Measurements from ENCODE around the gene PTMS. TPM values are rescaled to one million over a fixed set of nuclear protein-coding genes. Genes with fewer than 3 reads are reported as not detected.

The PTMS gene
- total and polyA plus RNA-seq, 2 of the 13 experiments (the other 11 are each of a cell fraction or from before 2014, with no cell fraction given) = 40.5 to 82.4 TPM

- TF ChIP-seq REST (IDR thresholded peaks at IDR 0.05; ENCODE audit: borderline replicate concordance in 1 of 2, low read depth in 1 of 2, low read length in 2 of 2) (peak in 1 of 2 experiments; percentile 32; a peak in 1 of 4 replicates), ZSCAN20 (CRISPR knock-in tag; IDR thresholded peaks at IDR 0.05; ENCODE audit: borderline replicate concordance) (no peak), SP5 (CRISPR knock-in tag; IDR thresholded peaks at IDR 0.05; ENCODE audit: borderline replicate concordance, low read depth) (no peak), PLSCR1 (CRISPR knock-in tag; IDR thresholded peaks at IDR 0.05; ENCODE audit: borderline replicate concordance) (no peak), THAP8 (CRISPR knock-in tag; IDR thresholded peaks at IDR 0.05; ENCODE audit: borderline replicate concordance) (no peak), SP4 (CRISPR knock-in tag; IDR thresholded peaks at IDR 0.05) (peak; percentile 59; the same call in 1 of the 2 replicates), YY1 (IDR thresholded peaks at IDR 0.05; ENCODE audit: insufficient read depth, insufficient replicate concordance, low read depth, low read length) (peak; percentile 32), KDM2A (CRISPR knock-in tag; IDR thresholded peaks at IDR 0.05; ENCODE audit: borderline replicate concordance, low read depth) (0 out of 2 replicates have a peak, but pooled peaks have one; percentile 40), ZNF331 (CRISPR knock-in tag; IDR thresholded peaks at IDR 0.05) (0 out of 2 replicates have a peak, but pooled peaks have one; percentile 33), ZBTB7B (CRISPR knock-in tag; IDR thresholded peaks at IDR 0.05) (peak; percentile 63), ZNF383 (CRISPR knock-in tag; IDR thresholded peaks at IDR 0.05; ENCODE audit: borderline replicate concordance) (no peak), ZNF674 (CRISPR knock-in tag; IDR thresholded peaks at IDR 0.05; ENCODE audit: low read depth) (no peak)
- TF ChIP-seq, protein P1, sequence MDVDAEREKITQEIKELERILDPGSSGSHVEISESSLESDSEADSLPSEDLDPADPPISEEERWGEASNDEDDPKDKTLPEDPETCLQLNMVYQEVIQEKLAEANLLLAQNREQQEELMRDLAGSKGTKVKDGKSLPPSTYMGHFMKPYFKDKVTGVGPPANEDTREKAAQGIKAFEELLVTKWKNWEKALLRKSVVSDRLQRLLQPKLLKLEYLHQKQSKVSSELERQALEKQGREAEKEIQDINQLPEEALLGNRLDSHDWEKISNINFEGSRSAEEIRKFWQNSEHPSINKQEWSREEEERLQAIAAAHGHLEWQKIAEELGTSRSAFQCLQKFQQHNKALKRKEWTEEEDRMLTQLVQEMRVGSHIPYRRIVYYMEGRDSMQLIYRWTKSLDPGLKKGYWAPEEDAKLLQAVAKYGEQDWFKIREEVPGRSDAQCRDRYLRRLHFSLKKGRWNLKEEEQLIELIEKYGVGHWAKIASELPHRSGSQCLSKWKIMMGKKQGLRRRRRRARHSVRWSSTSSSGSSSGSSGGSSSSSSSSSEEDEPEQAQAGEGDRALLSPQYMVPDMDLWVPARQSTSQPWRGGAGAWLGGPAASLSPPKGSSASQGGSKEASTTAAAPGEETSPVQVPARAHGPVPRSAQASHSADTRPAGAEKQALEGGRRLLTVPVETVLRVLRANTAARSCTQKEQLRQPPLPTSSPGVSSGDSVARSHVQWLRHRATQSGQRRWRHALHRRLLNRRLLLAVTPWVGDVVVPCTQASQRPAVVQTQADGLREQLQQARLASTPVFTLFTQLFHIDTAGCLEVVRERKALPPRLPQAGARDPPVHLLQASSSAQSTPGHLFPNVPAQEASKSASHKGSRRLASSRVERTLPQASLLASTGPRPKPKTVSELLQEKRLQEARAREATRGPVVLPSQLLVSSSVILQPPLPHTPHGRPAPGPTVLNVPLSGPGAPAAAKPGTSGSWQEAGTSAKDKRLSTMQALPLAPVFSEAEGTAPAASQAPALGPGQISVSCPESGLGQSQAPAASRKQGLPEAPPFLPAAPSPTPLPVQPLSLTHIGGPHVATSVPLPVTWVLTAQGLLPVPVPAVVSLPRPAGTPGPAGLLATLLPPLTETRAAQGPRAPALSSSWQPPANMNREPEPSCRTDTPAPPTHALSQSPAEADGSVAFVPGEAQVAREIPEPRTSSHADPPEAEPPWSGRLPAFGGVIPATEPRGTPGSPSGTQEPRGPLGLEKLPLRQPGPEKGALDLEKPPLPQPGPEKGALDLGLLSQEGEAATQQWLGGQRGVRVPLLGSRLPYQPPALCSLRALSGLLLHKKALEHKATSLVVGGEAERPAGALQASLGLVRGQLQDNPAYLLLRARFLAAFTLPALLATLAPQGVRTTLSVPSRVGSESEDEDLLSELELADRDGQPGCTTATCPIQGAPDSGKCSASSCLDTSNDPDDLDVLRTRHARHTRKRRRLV (CRISPR knock-in tag; IDR thresholded peaks at IDR 0.05) = no peak
These were observed at the start of gene PTMS (continued) for GRCh38 chr12:6765634-6766581.

All from HepG2 (cell line).